Gastrocnemius medialis (tissue), 4 donors: ENCODE data around the gene CTDSPL. TPM values are rescaled to one million over a fixed set of nuclear protein-coding genes. Genes with fewer than 3 reads are reported as not detected.
A peak's percentile ranks its signal among the peaks of the same experiment; 100 is the strongest.

Experiments
- ATAC-seq, 2 donors: fragments of 150-250 bp; one replicate each; pipeline ENCODE4 v1.9.1; 2016
- DNase-seq, 2 donors: peaks; one replicate each; pipeline ENCODE4 v3.0.0-alpha.2; 2019
- H3K27ac ChIP-seq, 4 donors: fragments of 200-600 bp; sonication (generic); 1 replicate in 1 of 4; 2 replicates in 3 of 4; pipeline ENCODE4 v1.5.1; 2016 to 2018; ENCODE audit warnings: mild to moderate bottlenecking in 2 of 4, moderate library complexity in 1 of 4
- H3K27me3 ChIP-seq, 3 donors: fragments of 200-600 bp; sonication (generic) in 2 of 3; 1 replicate in 1 of 3; 2 replicates in 2 of 3; pipeline versions ENCODE4 v1.5.1 to v1.6.0; 2016 to 2019; ENCODE audit warnings: mild to moderate bottlenecking in 1 of 3, moderate library complexity in 1 of 3
- H3K36me3 ChIP-seq, 2 donors: fragments of 200-600 bp; sonication (generic) in 1 of 2; one replicate each; pipeline ENCODE4 v1.5.1; 2017 to 2018
- H3K4me1 ChIP-seq, 2 donors: fragments of 200-600 bp; sonication (generic) in 1 of 2; one replicate each; pipeline ENCODE4 v1.5.1; 2016 to 2017; ENCODE audit warnings: mild to moderate bottlenecking in 2 of 2
- H3K4me3 ChIP-seq, 4 donors: fragments of 200-600 bp; sonication (generic) in 3 of 4; 1 replicate in 1 of 4; 2 replicates in 3 of 4; pipeline ENCODE4 v1.5.1; 2016 to 2019; ENCODE audit warnings: mild to moderate bottlenecking in 2 of 4
- H3K9me3 ChIP-seq, 3 donors: fragments of 200-600 bp; sonication (generic) in 2 of 3; 1 replicate in 1 of 3; 2 replicates in 2 of 3; pipeline ENCODE4 v1.5.1; 2016 to 2019
- CTCF ChIP-seq, 5 experiments: fragments of 450-650 bp in 3 of 5; fragments of 200-600 bp in 2 of 5; sonication (generic) in 2 of 5; IDR thresholded peaks in 4 of 5; conservative IDR thresholded peaks in 1 of 5; 1 replicate in 4 of 5; 2 replicates in 1 of 5; pipeline ENCODE4 v1.5.1; 2016 to 2019; ENCODE audit warnings: antibody characterized with exemption in 5 of 5, mild to moderate bottlenecking in 3 of 5, moderate library complexity in 3 of 5
- POLR2A ChIP-seq, 2 donors: fragments of 450-650 bp; IDR thresholded peaks; one replicate each; pipeline ENCODE4 v1.6.1; 2017; ENCODE audit warnings: antibody characterized with exemption in 2 of 2, mild to moderate bottlenecking in 2 of 2, moderate library complexity in 2 of 2
- in situ Hi-C, 4 donors: fragments of 200-750 bp; cut with MboI; loops; one replicate each; pipeline versions ENCODE4 v1.15.0 to v1.8.0; 2017; ENCODE audit warnings: low sequenced_read_pairs in 4 of 4
- intact Hi-C: fragments of 100-400 bp; cut with DNase I; formaldehyde crosslinking; loops from one replicate; pipeline ENCODE4 v1.15.1; 2023; ENCODE audit warnings: low total_unique reads
- total RNA-seq, 4 donors: library from RNA; depleted of rRNA; stranded (reverse); fragments of >200 nt; gene quantifications; one replicate each; pipeline versions ENCODE4 v1.1.0 to v1.2.3, GENCODE V29; 2016

The CTDSPL gene
- total RNA-seq, 4 donors from 2014 or later: 12.1 to 23.1 (median 14.6) TPM

GRCh38 chr3:37944391-37944842 lies 82.7 kb downstream of the CTDSPL start:
- intact Hi-C loops (no loop called here), in situ Hi-C loops (no loop called here)
- Histone ChIP-seq H3K4me1 (peaks cover 44 to 45% of the 10 kb centered on the region in 2 donors), H3K27me3 (no peaks in the 10 kb centered on the region), H3K27ac (peak overlapping the region; percentile 44 to 73 (median 56)), H3K4me3 (no peak overlapping the region), H3K36me3 (no peaks in the 10 kb centered on the region), H3K9me3 (no peaks in the 10 kb centered on the region)
- no peak for DNase-seq
- TF ChIP-seq POLR2A (IDR thresholded peaks at IDR 0.05) (no peak), CTCF (IDR thresholded peaks at IDR 0.05 in 4 of 5, conservative IDR thresholded peaks at IDR 0.05 in 1 of 5) (no peak)
- peak; percentile 31 to 39 for ATAC-seq

GRCh38 chr3:37945156-37945806 lies 83.6 kb downstream of the CTDSPL start:
- DNase-seq (no peak), ATAC-seq (no peak)
- in situ Hi-C loops (no loop called here), intact Hi-C loops (no loop called here)
- Histone ChIP-seq H3K27me3 (no peaks in the 10 kb centered on the region), H3K9me3 (no peaks in the 10 kb centered on the region), H3K4me3 (no peak overlapping the region), H3K4me1 (peaks cover 40 to 44% of the 10 kb centered on the region in 2 donors), H3K27ac (peak overlapping the region; percentile 45 to 73 (median 59)), H3K36me3 (no peaks in the 10 kb centered on the region)
- TF ChIP-seq POLR2A (IDR thresholded peaks at IDR 0.05): no peak
- no peak for TF ChIP-seq CTCF (IDR thresholded peaks at IDR 0.05 in 4 of 5, conservative IDR thresholded peaks at IDR 0.05 in 1 of 5)

- intact Hi-C loops (no loop called here), in situ Hi-C loops (no loop called here)
- no peaks in the 10 kb centered on the region for H3K9me3 ChIP-seq
- H3K4me1 ChIP-seq: peaks cover 33 to 44% of the 10 kb centered on the region in 2 donors
- H3K4me3 ChIP-seq: no peak overlapping the region
- H3K36me3 ChIP-seq: no peaks in the 10 kb centered on the region
- DNase-seq (no peak), ATAC-seq (peak in 1 of 2 donors; percentile 31)
- TF ChIP-seq CTCF (IDR thresholded peaks at IDR 0.05 in 4 of 5, conservative IDR thresholded peaks at IDR 0.05 in 1 of 5) (no peak), POLR2A (IDR thresholded peaks at IDR 0.05) (no peak)
- H3K27me3 ChIP-seq: no peaks in the 10 kb centered on the region
- peak overlapping the region; percentile 45 to 73 (median 59) for H3K27ac ChIP-seq
Observed at GRCh38 chr3:37945807-37946530, 84.3 kb downstream of the CTDSPL start.

GRCh38 chr3:37946531-37946889 lies 84.8 kb downstream of the CTDSPL start:
- no peak for ATAC-seq
- peak overlapping the region in 3 of 4 donors; percentile 31 to 73 (median 66) for H3K27ac ChIP-seq
- no peaks in the 10 kb centered on the region for H3K36me3 ChIP-seq
- no peaks in the 10 kb centered on the region for H3K27me3 ChIP-seq
- DNase-seq: no peak
- no peaks in the 10 kb centered on the region for H3K9me3 ChIP-seq
- intact Hi-C loops (no loop called here), in situ Hi-C loops (no loop called here)
- H3K4me3 ChIP-seq: no peak overlapping the region
- peaks cover 31 to 40% of the 10 kb centered on the region in 2 donors for H3K4me1 ChIP-seq
- no peak for TF ChIP-seq POLR2A (IDR thresholded peaks at IDR 0.05)
- no peak for TF ChIP-seq CTCF (IDR thresholded peaks at IDR 0.05 in 4 of 5, conservative IDR thresholded peaks at IDR 0.05 in 1 of 5)
